ENCODE measurements around the gene NAT10.

NAT10 gene

DNA sequence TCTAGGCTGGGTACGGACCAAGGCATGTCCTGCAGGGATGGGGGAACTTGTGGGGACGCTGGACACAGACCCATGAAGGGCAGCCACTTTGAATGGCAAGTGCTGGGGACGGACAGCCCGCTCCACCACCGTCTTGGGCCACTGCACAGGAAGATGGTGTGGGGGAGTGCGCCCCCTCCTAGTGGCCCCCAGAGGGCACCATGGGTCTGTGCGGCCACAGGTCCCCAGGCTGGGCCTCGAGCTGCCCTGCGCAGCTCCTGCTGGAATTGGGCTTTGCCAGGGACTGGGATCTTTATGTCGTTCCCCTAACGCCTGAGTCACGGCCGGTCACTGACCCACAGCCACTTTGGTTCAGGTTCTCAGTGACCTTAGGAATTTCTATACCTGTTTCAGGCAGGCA, 44.4 kb downstream of the NAT10 start:
- no peaks in the 10 kb centered on the region for H3K9me3 ChIP-seq (ENCODE audit: control insufficient read depth, insufficient read depth, low read depth, low read length)
- no peaks in the 10 kb centered on the region for H3K27me3 ChIP-seq (ENCODE audit: control insufficient read depth, insufficient read depth, low read length)
- H3K4me1 ChIP-seq (ENCODE audit: control insufficient read depth, insufficient read depth, low read length): peaks cover 4% of the 10 kb centered on the region; the same call in 1 of the 2 replicates
- no peak overlapping the region for H3K9ac ChIP-seq (ENCODE audit: low read length)
- H3K4me3 ChIP-seq (ENCODE audit: low read depth, low read length): no peak overlapping the region
- peaks cover 95% of the 10 kb centered on the region for H3K36me3 ChIP-seq (ENCODE audit: control insufficient read depth, insufficient read depth, low read length)
- H3K27ac ChIP-seq (ENCODE audit: low read depth, low read length): no peak overlapping the region

DNA sequence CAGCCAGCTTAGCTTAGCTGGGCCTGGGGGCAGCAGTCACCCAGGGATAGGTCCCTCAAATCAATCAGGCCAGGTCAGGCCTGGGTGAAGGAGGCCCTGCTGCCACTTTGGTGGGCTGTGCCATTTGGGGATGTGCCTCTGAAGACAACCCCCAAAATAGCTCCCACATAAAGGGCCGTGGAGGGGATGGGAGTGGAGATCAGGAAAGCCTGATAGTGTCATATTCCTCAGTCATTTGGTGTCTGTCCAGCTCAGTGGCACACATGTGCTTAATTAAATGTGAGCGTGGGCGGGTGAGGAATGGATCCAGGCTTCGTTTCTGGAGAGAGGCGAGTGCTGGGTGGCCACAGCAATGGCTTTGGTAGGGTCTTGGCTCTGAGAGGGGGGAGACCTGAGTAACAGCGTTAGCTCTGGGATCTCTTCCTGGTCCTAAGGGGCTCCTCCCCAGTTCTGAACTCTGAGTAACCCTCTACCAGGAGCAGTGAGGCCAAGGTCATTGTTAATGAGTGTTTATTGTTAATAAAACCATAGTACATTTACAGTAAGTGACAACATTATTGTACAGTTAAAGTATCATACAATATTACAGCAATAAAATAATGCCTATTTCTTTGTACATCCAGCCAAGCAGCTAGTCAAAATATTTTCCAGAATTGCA, 45.2 kb downstream of the NAT10 start:
- Histone ChIP-seq H3K4me3 (ENCODE audit: low read depth, low read length) (no peak overlapping the region), H3K9ac (ENCODE audit: low read length) (no peak overlapping the region), H3K27ac (ENCODE audit: low read depth, low read length) (no peak overlapping the region), H3K4me1 (ENCODE audit: control insufficient read depth, insufficient read depth, low read length) (peaks cover 4% of the 10 kb centered on the region; the same call in 1 of the 2 replicates), H3K27me3 (ENCODE audit: control insufficient read depth, insufficient read depth, low read length) (no peaks in the 10 kb centered on the region), H3K9me3 (ENCODE audit: control insufficient read depth, insufficient read depth, low read depth, low read length) (no peaks in the 10 kb centered on the region), H3K36me3 (ENCODE audit: control insufficient read depth, insufficient read depth, low read length) (peaks cover 93% of the 10 kb centered on the region)

DNA sequence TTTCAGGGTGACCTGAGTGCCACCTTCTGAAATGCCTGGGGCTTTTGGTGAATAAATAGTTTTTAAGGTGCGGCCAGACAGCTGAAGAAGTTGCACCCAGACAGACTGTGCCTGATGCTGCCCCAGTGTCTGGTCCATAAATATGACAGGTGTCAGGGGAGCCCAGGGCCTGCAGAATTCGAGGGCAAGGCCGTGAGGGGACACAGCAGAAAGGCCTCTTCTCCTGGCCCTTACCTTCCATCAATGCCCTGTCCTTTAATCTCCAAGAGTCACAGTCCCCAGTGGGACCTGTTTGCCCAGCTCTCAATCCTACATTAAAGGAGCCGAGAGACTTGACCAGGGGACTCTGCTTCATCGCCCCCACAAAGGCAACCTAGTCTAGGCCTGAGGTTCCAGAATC, 45.7 kb downstream of the NAT10 start:
- Histone ChIP-seq H3K4me1 (ENCODE audit: control insufficient read depth, insufficient read depth, low read length) (peaks cover 4% of the 10 kb centered on the region; the same call in 1 of the 2 replicates), H3K36me3 (ENCODE audit: control insufficient read depth, insufficient read depth, low read length) (peaks cover 93% of the 10 kb centered on the region), H3K9ac (ENCODE audit: low read length) (no peak overlapping the region), H3K4me3 (ENCODE audit: low read depth, low read length) (no peak overlapping the region), H3K27me3 (ENCODE audit: control insufficient read depth, insufficient read depth, low read length) (no peaks in the 10 kb centered on the region), H3K9me3 (ENCODE audit: control insufficient read depth, insufficient read depth, low read depth, low read length) (no peaks in the 10 kb centered on the region), H3K27ac (ENCODE audit: low read depth, low read length) (no peak overlapping the region)

DNA sequence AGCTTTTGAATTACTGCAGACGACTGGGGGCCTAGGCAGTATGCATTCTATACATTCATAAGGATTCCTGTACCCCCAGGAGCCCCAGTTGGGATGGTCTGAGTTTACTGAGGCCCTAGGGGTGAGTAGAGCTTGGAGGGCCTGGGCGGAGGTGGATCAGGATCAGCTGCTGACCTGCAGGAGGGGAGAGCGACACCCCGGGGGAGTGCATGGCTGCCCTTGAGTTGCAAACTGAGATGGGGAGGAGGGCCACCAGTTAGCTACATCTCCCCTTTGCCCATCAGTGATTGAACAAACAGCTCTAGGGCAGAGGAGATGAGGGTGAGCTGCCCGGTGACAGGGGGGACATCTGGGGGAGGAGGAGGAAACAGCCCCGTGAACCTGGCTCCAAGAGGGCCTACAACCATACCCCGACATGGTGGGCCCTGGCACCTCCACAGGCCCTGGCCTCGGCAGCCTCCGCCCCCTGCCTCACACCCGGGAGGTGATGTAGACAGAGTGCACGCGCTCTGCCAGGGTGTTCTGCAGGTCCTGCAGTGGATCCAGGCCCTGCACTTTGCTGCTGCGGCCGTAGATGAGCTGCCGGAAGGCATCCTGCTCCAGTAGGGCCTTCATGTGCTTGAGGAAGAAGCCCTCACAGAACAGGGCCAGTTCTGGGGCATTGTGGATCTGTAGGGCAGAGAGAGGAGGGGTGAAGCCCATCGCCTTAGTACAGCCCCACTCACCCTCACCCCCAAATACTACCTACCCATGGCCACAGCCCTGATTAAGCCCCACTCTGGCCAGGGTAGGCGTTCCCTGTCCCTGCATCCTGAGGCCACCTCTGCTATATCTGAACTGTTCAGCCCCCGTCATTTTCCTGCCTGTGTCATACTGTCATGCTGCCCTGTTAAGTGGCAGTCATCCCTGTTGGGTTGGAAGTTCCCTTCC, 46.8 kb downstream of the NAT10 start:
- Histone ChIP-seq H3K4me3 (ENCODE audit: low read depth, low read length) (no peak overlapping the region), H3K9ac (ENCODE audit: low read length) (no peak overlapping the region), H3K9me3 (ENCODE audit: control insufficient read depth, insufficient read depth, low read depth, low read length) (no peaks in the 10 kb centered on the region), H3K36me3 (ENCODE audit: control insufficient read depth, insufficient read depth, low read length) (peaks cover 84% of the 10 kb centered on the region), H3K4me1 (ENCODE audit: control insufficient read depth, insufficient read depth, low read length) (peaks cover 4% of the 10 kb centered on the region; the same call in 1 of the 2 replicates), H3K27me3 (ENCODE audit: control insufficient read depth, insufficient read depth, low read length) (no peaks in the 10 kb centered on the region), H3K27ac (ENCODE audit: low read depth, low read length) (no peak overlapping the region)

DNA sequence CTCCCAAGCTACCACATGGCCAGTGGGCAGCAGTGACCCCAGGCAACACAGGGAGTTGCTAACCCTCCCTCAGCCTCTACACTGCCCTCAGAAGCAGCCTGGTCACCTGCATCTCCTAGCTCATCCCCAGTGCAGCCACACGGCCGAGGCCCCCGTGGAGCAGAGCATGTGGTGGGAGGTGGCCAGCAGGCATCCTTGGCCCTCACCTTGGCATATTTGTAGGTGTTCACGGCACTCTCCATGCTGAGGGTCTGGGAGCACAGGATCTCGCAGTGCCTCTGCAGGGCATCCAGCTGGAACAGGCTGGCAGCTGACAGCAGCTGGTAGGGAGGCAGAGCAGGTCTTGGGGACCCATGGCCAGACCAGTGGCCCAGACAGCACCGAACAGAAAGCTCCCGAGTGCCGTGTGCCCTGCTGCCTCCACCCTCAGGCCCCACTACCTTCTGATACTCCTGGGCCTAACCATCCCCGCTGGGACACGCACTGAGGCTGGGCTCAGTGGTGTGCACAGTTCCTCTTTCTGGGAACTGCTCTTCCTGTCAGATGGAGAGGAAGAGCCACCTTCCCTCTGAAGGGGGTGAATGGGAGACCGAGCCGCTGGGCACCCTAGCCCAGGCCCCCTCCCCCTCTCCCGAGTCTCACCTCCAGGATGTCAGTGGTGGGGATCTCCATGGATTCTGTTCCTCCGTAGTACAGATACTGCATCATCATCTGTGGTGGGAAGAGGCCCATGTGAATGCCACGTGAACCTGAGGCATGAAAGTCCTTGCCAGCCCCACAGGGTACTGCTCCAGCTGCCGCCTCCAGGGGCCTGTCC, 48.8 kb downstream of the NAT10 start:
- Histone ChIP-seq H3K9ac (ENCODE audit: low read length) (no peak overlapping the region), H3K27ac (ENCODE audit: low read depth, low read length) (no peak overlapping the region), H3K36me3 (ENCODE audit: control insufficient read depth, insufficient read depth, low read length) (peaks cover 78% of the 10 kb centered on the region)

DNA sequence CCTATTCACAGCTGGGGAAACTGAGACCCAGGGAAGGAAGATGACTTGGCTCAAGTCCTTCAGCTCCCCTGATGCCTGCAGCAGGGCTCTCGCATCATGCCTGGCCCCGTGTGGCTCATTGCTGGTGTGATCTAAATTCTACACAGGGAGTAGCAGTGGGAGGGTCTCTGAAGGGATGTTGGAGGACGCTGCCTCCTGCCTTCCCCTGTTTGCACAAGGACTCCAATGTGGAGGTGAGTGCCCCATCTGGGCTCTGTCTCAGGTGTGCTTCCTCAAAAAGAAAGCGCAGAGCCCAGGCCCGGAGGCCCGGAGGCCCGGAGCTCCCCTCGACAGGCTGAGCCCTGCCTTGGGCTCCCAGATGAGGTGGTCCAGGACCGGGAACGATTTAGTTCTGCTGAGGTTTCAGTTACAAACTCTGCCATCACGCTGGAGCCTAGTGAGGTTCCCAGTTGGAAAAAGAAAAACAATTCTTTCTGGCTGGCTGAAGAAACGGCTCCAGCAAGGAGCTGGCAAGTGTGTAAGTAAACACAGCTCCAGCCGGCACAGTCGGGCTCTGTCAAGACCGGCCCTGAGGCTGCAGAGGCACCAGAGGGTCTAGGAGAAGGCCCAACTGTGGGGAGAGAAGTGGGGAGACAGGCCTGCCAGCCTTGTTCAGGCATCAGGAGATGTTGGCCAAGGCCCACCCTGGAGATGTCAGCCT, 49.8 kb downstream of the NAT10 start:
- Histone ChIP-seq H3K4me1 (ENCODE audit: control insufficient read depth, insufficient read depth, low read length) (no peaks in the 10 kb centered on the region), H3K4me3 (ENCODE audit: low read depth, low read length) (no peak overlapping the region), H3K27ac (ENCODE audit: low read depth, low read length) (no peak overlapping the region), H3K9ac (ENCODE audit: low read length) (no peak overlapping the region), H3K9me3 (ENCODE audit: control insufficient read depth, insufficient read depth, low read depth, low read length) (no peaks in the 10 kb centered on the region), H3K27me3 (ENCODE audit: control insufficient read depth, insufficient read depth, low read length) (no peaks in the 10 kb centered on the region), H3K36me3 (ENCODE audit: control insufficient read depth, insufficient read depth, low read length) (peaks cover 73% of the 10 kb centered on the region)

More for the DNA sequence above, 48.8 kb downstream of the NAT10 start:
- Histone ChIP-seq H3K27me3 (ENCODE audit: control insufficient read depth, insufficient read depth, low read length) (no peaks in the 10 kb centered on the region), H3K9me3 (ENCODE audit: control insufficient read depth, insufficient read depth, low read depth, low read length) (no peaks in the 10 kb centered on the region), H3K4me1 (ENCODE audit: control insufficient read depth, insufficient read depth, low read length) (no peaks in the 10 kb centered on the region), H3K4me3 (ENCODE audit: low read depth, low read length) (no peak overlapping the region)

DNA sequence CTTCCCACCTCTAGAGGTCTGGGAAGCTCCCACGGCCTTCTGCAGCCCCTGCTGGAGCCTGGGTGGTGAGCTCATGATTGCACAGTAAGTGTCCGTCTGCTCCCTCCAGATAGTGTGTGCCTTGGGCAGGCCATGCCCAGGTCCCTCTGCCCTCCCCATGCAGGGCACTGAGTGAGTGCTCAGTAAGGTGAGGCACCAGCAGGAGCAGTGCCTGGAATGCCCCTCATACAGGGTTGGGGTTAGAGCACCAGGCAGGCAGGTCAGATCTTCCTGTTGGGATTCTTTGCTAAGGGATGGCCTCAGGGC, 50.3 kb downstream of the NAT10 start:
- Histone ChIP-seq H3K9ac (ENCODE audit: low read length) (no peak overlapping the region), H3K4me1 (ENCODE audit: control insufficient read depth, insufficient read depth, low read length) (no peaks in the 10 kb centered on the region)

DNA sequence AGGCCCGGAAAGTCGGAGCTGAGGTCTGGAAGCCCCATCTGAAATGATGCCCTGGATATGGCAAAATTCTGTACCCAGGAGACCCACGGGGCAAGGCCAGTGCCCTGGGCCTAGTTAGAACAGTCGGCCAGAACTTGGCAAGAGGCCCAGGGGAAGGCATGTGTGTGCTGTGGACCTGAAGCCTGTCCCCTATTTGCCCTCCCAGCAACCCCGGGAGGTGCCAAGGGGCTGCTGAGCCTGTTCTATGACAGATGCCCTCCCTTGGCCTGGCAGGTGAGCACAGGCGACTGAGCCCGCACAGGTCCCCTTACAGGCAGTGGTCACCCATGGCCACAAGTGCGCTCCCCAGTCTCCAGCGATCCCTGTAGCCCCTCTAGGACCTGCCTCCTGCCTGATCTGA, 51.7 kb downstream of the NAT10 start:
- Histone ChIP-seq H3K9ac (ENCODE audit: low read length) (no peak overlapping the region), H3K9me3 (ENCODE audit: control insufficient read depth, insufficient read depth, low read depth, low read length) (no peaks in the 10 kb centered on the region), H3K4me3 (ENCODE audit: low read depth, low read length) (no peak overlapping the region), H3K27ac (ENCODE audit: low read depth, low read length) (no peak overlapping the region), H3K4me1 (ENCODE audit: control insufficient read depth, insufficient read depth, low read length) (no peaks in the 10 kb centered on the region), H3K27me3 (ENCODE audit: control insufficient read depth, insufficient read depth, low read length) (no peaks in the 10 kb centered on the region), H3K36me3 (ENCODE audit: control insufficient read depth, insufficient read depth, low read length) (peaks cover 65% of the 10 kb centered on the region)

More for the DNA sequence above, 50.3 kb downstream of the NAT10 start:
- no peaks in the 10 kb centered on the region for H3K27me3 ChIP-seq (ENCODE audit: control insufficient read depth, insufficient read depth, low read length)
- no peak overlapping the region for H3K4me3 ChIP-seq (ENCODE audit: low read depth, low read length)
- H3K36me3 ChIP-seq (ENCODE audit: control insufficient read depth, insufficient read depth, low read length): peaks cover 69% of the 10 kb centered on the region
- no peak overlapping the region for H3K27ac ChIP-seq (ENCODE audit: low read depth, low read length)
- no peaks in the 10 kb centered on the region for H3K9me3 ChIP-seq (ENCODE audit: control insufficient read depth, insufficient read depth, low read depth, low read length)

DNA sequence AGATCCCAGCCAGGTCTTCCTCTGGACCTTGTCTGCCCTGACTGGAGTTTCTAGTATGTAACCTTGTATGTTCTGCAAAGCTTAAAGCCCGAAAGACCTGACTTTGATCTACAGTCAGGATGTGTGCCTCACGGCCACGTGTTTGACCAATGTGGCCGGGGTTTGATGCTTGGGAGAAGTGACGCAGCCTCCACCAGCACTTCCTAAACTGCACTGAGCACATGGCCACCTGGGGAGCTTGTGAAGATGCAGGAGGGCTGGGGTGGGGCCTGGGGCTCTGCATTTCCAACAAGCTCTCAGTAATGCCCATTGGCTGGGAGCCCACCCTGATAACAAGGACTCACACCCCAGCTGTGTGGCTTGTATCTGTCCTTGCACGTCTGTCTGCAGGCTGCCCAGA, 53.2 kb downstream of the NAT10 start:
- no peaks in the 10 kb centered on the region for H3K9me3 ChIP-seq (ENCODE audit: control insufficient read depth, insufficient read depth, low read depth, low read length)
- H3K9ac ChIP-seq (ENCODE audit: low read length): no peak overlapping the region
- H3K4me1 ChIP-seq (ENCODE audit: control insufficient read depth, insufficient read depth, low read length): no peaks in the 10 kb centered on the region
- no peak overlapping the region for H3K4me3 ChIP-seq (ENCODE audit: low read depth, low read length)
- no peaks in the 10 kb centered on the region for H3K27me3 ChIP-seq (ENCODE audit: control insufficient read depth, insufficient read depth, low read length)
- H3K36me3 ChIP-seq (ENCODE audit: control insufficient read depth, insufficient read depth, low read length): peaks cover 50% of the 10 kb centered on the region
- no peak overlapping the region for H3K27ac ChIP-seq (ENCODE audit: low read depth, low read length)

DNA sequence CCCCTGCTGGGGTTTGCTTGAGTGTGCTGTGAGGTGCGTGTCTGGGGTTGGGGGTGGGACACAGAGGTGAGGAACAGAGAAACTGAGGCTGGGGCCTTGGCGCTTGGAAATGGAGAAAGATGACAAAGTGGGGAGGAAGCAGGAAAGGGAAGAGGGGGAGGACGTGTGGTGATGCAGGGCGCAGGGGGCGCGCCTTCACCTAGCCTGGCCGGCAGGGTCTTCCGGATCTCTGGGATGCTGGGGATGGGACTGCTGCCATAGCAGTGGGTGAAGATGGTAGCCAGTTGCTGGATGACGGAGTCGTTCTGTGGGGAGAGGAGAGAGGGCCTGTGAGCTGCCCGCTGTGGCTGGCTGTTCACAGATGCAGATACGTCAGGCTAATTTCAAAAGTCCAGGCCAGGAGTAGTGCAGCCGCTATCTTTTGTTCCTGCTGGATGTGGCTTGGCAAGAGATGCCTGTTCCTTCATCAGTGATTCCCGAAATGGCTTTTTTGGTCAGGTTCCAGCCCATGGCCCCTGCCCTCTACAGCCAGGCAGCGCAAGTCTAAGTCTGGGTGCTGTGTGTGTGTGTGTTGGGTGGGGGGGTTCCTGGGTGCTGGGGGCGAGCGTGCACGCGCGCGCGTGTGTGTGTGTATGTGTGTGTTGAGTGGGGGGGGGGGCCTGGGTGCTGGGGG, 54.8 kb downstream of the NAT10 start:
- H3K9ac ChIP-seq (ENCODE audit: low read length): no peak overlapping the region
- H3K27ac ChIP-seq (ENCODE audit: low read depth, low read length): no peak overlapping the region
- no peak overlapping the region for H3K4me3 ChIP-seq (ENCODE audit: low read depth, low read length)

More for the DNA sequence above, 54.8 kb downstream of the NAT10 start:
- Histone ChIP-seq H3K27me3 (ENCODE audit: control insufficient read depth, insufficient read depth, low read length) (no peaks in the 10 kb centered on the region), H3K36me3 (ENCODE audit: control insufficient read depth, insufficient read depth, low read length) (peaks cover 36% of the 10 kb centered on the region), H3K4me1 (ENCODE audit: control insufficient read depth, insufficient read depth, low read length) (no peaks in the 10 kb centered on the region), H3K9me3 (ENCODE audit: control insufficient read depth, insufficient read depth, low read depth, low read length) (no peaks in the 10 kb centered on the region)

Data from HUES6 (cell line).